Neutrophil (primary cell): ENCODE measurements around the gene ERN1.

Experiments used
- H3K27ac ChIP-seq: fragments of 200-600 bp; sonication (generic); 2 replicates; pipeline ENCODE4 v1.5.1; 2016; ENCODE audit warnings: mild to moderate bottlenecking, moderate library complexity
- H3K27me3 ChIP-seq: fragments of 200-600 bp; sonication (generic); 2 replicates; pipeline ENCODE4 v1.6.0; 2016; ENCODE audit warnings: mild to moderate bottlenecking
- H3K36me3 ChIP-seq: fragments of 200-600 bp; sonication (generic); 2 replicates; pipeline ENCODE4 v1.5.1; 2017
- H3K4me1 ChIP-seq, 2 experiments: fragments of 200-600 bp in 1 of 2; sonication (generic) in 1 of 2; 1 replicate in 1 of 2; 2 replicates in 1 of 2; pipeline versions ENCODE4 v1.5.1 to v1.6.1; 2013 to 2016; ENCODE audit warnings: low read depth in 1 of 2, low read length in 1 of 2, mild to moderate bottlenecking in 1 of 2, moderate library complexity in 1 of 2; ENCODE audit not compliant: control insufficient read depth in 1 of 2, insufficient read depth in 1 of 2
- H3K4me3 ChIP-seq, 2 experiments: fragments of 200-600 bp in 1 of 2; sonication (generic) in 1 of 2; 1 replicate in 1 of 2; 2 replicates in 1 of 2; pipeline ENCODE4 v1.5.1; 2013 to 2016; ENCODE audit warnings: low read depth in 1 of 2, low read length in 1 of 2, mild to moderate bottlenecking in 1 of 2, moderate library complexity in 1 of 2
- H3K9me3 ChIP-seq: fragments of 200-600 bp; sonication (generic); 2 replicates; pipeline ENCODE4 v1.5.1; 2016
- CTCF ChIP-seq: fragments of 200-600 bp; sonication (generic); IDR thresholded peaks from 2 replicates; pipeline ENCODE4 v1.5.1; 2016; ENCODE audit warnings: antibody characterized with exemption

ERN1 gene

DNA sequence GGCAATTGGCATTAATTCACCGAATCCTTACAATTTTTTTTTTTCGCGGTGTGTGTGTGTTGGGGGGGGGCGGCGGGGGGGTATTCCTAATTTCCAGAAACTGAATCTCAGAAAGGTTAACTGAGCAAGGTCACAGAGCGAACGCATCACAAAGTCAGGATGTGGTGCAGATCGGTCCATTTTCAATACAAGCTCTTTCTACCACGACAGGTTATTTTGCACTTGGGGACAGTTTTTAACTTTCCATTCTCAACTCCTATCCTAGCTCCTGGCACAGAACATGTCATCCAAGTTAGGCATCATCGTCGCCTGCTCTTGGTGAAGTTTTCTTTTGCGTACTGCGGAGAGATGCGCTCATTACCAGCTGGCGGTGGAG is 15.4 kb upstream of the ERN1 start:
- TF ChIP-seq CTCF = no peak
- Histone ChIP-seq H3K4me3 (peak overlapping the region; percentile 89 to 90), H3K27me3 (no peaks in the 10 kb centered on the region), H3K27ac (peak overlapping the region; percentile 73), H3K36me3 (peaks cover 8% of the 10 kb centered on the region), H3K9me3 (no peaks in the 10 kb centered on the region), H3K4me1 (peaks cover 22 to 23% of the 10 kb centered on the region in 2 experiments)

GRCh38 chr17:64139542-64139941 is 9.6 kb upstream of the ERN1 start:
- no peaks in the 10 kb centered on the region for H3K36me3 ChIP-seq
- H3K9me3 ChIP-seq = no peaks in the 10 kb centered on the region
- no peaks in the 10 kb centered on the region for H3K4me1 ChIP-seq
- no peak for TF ChIP-seq CTCF
- H3K27me3 ChIP-seq = no peaks in the 10 kb centered on the region
- no peak overlapping the region for H3K4me3 ChIP-seq
- no peak overlapping the region for H3K27ac ChIP-seq

DNA sequence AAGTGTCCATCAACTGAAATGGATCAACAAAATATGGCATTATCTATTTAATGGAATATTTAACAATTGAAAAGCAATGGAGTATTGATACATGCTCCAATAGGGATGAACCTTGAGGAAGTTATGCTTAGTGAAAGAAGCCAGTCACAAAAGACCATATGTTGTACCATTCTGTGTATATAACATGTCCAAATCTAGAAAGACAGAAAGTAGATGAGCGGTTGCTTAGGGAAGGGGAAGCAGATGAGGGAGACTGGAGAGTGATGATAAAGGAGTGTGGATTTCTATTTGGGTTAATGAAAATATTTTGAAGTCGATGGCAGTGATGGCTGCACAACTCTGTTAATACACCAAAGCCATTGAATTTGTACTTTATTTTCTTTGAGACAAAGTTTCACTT is 8.5 kb upstream of the ERN1 start:
- TF ChIP-seq CTCF = no peak
- H3K27ac ChIP-seq = no peak overlapping the region
- no peaks in the 10 kb centered on the region for H3K4me1 ChIP-seq
- H3K4me3 ChIP-seq = no peak overlapping the region
- no peaks in the 10 kb centered on the region for H3K9me3 ChIP-seq
- no peaks in the 10 kb centered on the region for H3K36me3 ChIP-seq
- H3K27me3 ChIP-seq = no peaks in the 10 kb centered on the region

DNA sequence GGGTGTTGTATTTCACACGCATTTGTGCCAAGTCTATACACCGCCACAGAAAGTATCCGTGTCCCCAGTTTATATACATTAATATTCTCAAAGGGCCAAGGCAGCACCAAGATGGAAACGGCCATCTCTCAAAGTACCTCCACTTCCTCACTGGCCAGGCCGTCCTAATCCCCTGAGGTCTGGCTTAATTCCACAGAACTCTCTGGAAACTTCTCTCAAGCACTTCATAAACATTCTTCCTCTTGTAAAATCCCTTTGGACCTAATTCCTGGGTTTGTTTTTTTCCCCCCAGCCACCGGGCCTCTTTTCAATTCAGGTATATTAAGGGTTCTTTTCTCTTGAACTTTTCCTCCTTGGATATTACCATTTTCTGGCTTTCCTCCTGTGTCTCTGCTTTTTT is 5.1 kb upstream of the ERN1 start:
- no peak overlapping the region for H3K27ac ChIP-seq
- H3K4me3 ChIP-seq = no peak overlapping the region
- no peak for TF ChIP-seq CTCF

GRCh38 chr17:64134216-64134970 is 4.4 kb upstream of the ERN1 start:
- no peaks in the 10 kb centered on the region for H3K9me3 ChIP-seq
- H3K4me3 ChIP-seq = no peak overlapping the region
- peaks cover 9% of the 10 kb centered on the region in 2 experiments for H3K4me1 ChIP-seq
- no peaks in the 10 kb centered on the region for H3K36me3 ChIP-seq
- no peak for TF ChIP-seq CTCF
- H3K27ac ChIP-seq = no peak overlapping the region
- no peaks in the 10 kb centered on the region for H3K27me3 ChIP-seq

More for the DNA sequence above, 5.1 kb upstream of the ERN1 start:
- Histone ChIP-seq H3K4me1 (peaks cover 9% of the 10 kb centered on the region in 2 experiments), H3K36me3 (no peaks in the 10 kb centered on the region), H3K27me3 (no peaks in the 10 kb centered on the region), H3K9me3 (no peaks in the 10 kb centered on the region)
